ENCODE measurements around the gene LRRN4.

- TF ChIP-seq POLR2A (IDR thresholded peaks at IDR 0.05; ENCODE audit: low read length) = no peak
- TF ChIP-seq CBX8 (IDR thresholded peaks at IDR 0.05) = no peak
- no peak for TF ChIP-seq ZFP36 (IDR thresholded peaks at IDR 0.05; ENCODE audit: borderline replicate concordance, partially characterized antibody)
- TF ChIP-seq CTCF (IDR thresholded peaks at IDR 0.05) = no peak
Observed at GRCh38 chr20:6094063-6094462, 40.2 kb upstream of the LRRN4 start.

Measured in A549 (cell line).